Liver (tissue), 9 donors: ENCODE data around the gene ARSB. TPM values are rescaled to one million over a fixed set of nuclear protein-coding genes. Genes with fewer than 3 reads are reported as not detected.

ENCODE experiments used
- DNase-seq: peaks from one replicate; pipeline ENCODE4 v3.0.0-alpha.2; 2017; ENCODE audit warnings: low spot score
- H3K27ac ChIP-seq, 2 donors: one replicate each; pipeline ENCODE4 v1.7.0; 2013; ENCODE audit warnings: inconsistent platforms in 2 of 2, low read length in 2 of 2, control low read depth in 1 of 2, low read depth in 1 of 2, mild to moderate bottlenecking in 1 of 2
- H3K27me3 ChIP-seq, 4 donors: one replicate each; pipeline versions ENCODE4 v1.6.1 to v1.7.0; 2013; ENCODE audit warnings: low read length in 3 of 4, inconsistent platforms in 1 of 4, mild to moderate bottlenecking in 1 of 4, moderate library complexity in 1 of 4; ENCODE audit not compliant: control insufficient read depth in 4 of 4, insufficient read depth in 4 of 4
- H3K36me3 ChIP-seq, 4 donors: one replicate each; pipeline versions ENCODE4 v1.6.1 to v1.7.0; 2013; ENCODE audit warnings: low read length in 3 of 4, mild to moderate bottlenecking in 3 of 4, low read depth in 1 of 4, moderate library complexity in 1 of 4; ENCODE audit not compliant: control insufficient read depth in 4 of 4, insufficient read depth in 3 of 4
- H3K4me1 ChIP-seq, 4 donors: one replicate each; pipeline versions ENCODE4 v1.6.1 to v1.7.0; 2013; ENCODE audit warnings: low read length in 3 of 4, mild to moderate bottlenecking in 3 of 4, moderate library complexity in 1 of 4; ENCODE audit not compliant: control insufficient read depth in 4 of 4, insufficient read depth in 4 of 4
- H3K4me3 ChIP-seq, 3 donors: one replicate each; pipeline versions ENCODE4 v1.6.1 to v1.7.0; 2013; ENCODE audit warnings: low read length in 3 of 3, control low read depth in 1 of 3, low read depth in 1 of 3, mild to moderate bottlenecking in 1 of 3
- H3K9ac ChIP-seq, 2 donors: one replicate each; pipeline ENCODE4 v1.7.0; 2013; ENCODE audit warnings: low read length in 2 of 2, mild to moderate bottlenecking in 2 of 2, moderate library complexity in 2 of 2, control low read depth in 1 of 2, low read depth in 1 of 2
- H3K9me3 ChIP-seq, 4 donors: one replicate each; pipeline versions ENCODE4 v1.6.1 to v1.7.0; 2013; ENCODE audit warnings: low read length in 3 of 4; ENCODE audit not compliant: control insufficient read depth in 4 of 4
- ATF3 ChIP-seq: IDR thresholded peaks from 2 replicates; pipeline ENCODE4 v1.6.1; 2016; ENCODE audit warnings: antibody characterized with exemption
- EGR1 ChIP-seq, 2 donors: IDR thresholded peaks; 2 replicates each; pipeline ENCODE4 v1.6.1; 2016 to 2018; ENCODE audit warnings: antibody characterized with exemption in 2 of 2, low read depth in 2 of 2
- FOXA1 ChIP-seq: IDR thresholded peaks from 2 replicates; pipeline ENCODE4 v1.6.1; 2016; ENCODE audit warnings: antibody characterized with exemption
- FOXA2 ChIP-seq: IDR thresholded peaks from 2 replicates; pipeline ENCODE4 v1.6.1; 2016; ENCODE audit warnings: antibody characterized with exemption
- HNF4A ChIP-seq, 2 donors: conservative IDR thresholded peaks; 2 replicates each; pipeline ENCODE4 v1.6.1; 2016; ENCODE audit warnings: antibody characterized with exemption in 2 of 2, mild to moderate bottlenecking in 2 of 2
- HNF4G ChIP-seq: IDR thresholded peaks from 2 replicates; pipeline ENCODE4 v1.6.1; 2016; ENCODE audit warnings: antibody characterized with exemption
- JUND ChIP-seq, 2 donors: IDR thresholded peaks; 2 replicates each; pipeline ENCODE4 v1.6.1; 2016; ENCODE audit warnings: antibody characterized with exemption in 2 of 2
- MAX ChIP-seq: IDR thresholded peaks from 2 replicates; pipeline ENCODE4 v1.6.1; 2016; ENCODE audit warnings: antibody characterized with exemption
- NR2F2 ChIP-seq: IDR thresholded peaks from 2 replicates; pipeline ENCODE4 v1.6.1; 2016; ENCODE audit warnings: antibody characterized with exemption
- RAD21 ChIP-seq, 2 donors: IDR thresholded peaks; 2 replicates each; pipeline ENCODE4 v1.6.1; 2016; ENCODE audit warnings: antibody characterized with exemption in 2 of 2, mild to moderate bottlenecking in 2 of 2
- REST ChIP-seq: IDR thresholded peaks from 2 replicates; pipeline ENCODE4 v1.6.1; 2016; ENCODE audit warnings: antibody characterized with exemption, mild to moderate bottlenecking
- RXRA ChIP-seq, 2 donors: IDR thresholded peaks; 2 replicates each; pipeline ENCODE4 v1.6.1; 2017 to 2018; ENCODE audit warnings: antibody characterized with exemption in 2 of 2, mild to moderate bottlenecking in 1 of 2
- SP1 ChIP-seq: IDR thresholded peaks from 2 replicates; pipeline ENCODE4 v1.6.1; 2018; ENCODE audit warnings: antibody characterized with exemption, mild to moderate bottlenecking
- YY1 ChIP-seq: IDR thresholded peaks from 2 replicates; pipeline ENCODE4 v1.6.1; 2016; ENCODE audit warnings: antibody characterized with exemption, mild to moderate bottlenecking
- ZBTB33 ChIP-seq: IDR thresholded peaks from 2 replicates; pipeline ENCODE4 v1.6.1; 2016; ENCODE audit warnings: antibody characterized with exemption
- WGBS: extraction: QIAGEN DNeasy Blood & Tissue Kit; methylation state at CpG from one replicate; pipeline ENCODE4 v1.1.7; 2013; 5-methylcytosine and 5-hydroxymethylcytosine counted together
- polyA plus RNA-seq, 2 donors: library from polyadenylated mRNA; stranded (reverse) in 1 of 2; unstranded in 1 of 2; fragments of 200-250 nt in 1 of 2; fragments of >200 nt in 1 of 2; fragmentation: Nextera tagmentation in 1 of 2; extraction: Ambion mirVana in 1 of 2; gene quantifications; one replicate each; pipeline versions ENCODE4 v1.2.1 to v1.2.3, GENCODE V29; 2013 to 2015
- total RNA-seq, 2 donors: library from RNA; depleted of rRNA; stranded (reverse); fragments of >200 nt; gene quantifications; one replicate each; pipeline ENCODE4 v1.2.3, GENCODE V29; 2014
- donor health status: healthy.
- donor health status: healthy.
- donor health status: healthy.
- donor health status: healthy.
- donor health status: healthy.

ARSB gene
- total and polyA plus RNA-seq, 4 donors = 3.5 to 26.2 (median 8.7) TPM

- no peak for DNase-seq
- 85% methylated on average over 1 of the region's 1 CpG for WGBS
These were observed 38.2 kb upstream of the ARSB start for GRCh38 chr5:79023348-79023747.

GRCh38 chr5:79022771-79023170 is 37.7 kb upstream of the ARSB start:
- 93% methylated on average over 2 of the region's 2 CpGs for WGBS
- no peak overlapping the region for H3K9ac ChIP-seq
- no peak overlapping the region for H3K4me3 ChIP-seq
- H3K27ac ChIP-seq = no peak overlapping the region
- no peak for DNase-seq
- TF ChIP-seq ATF3 (no peak), MAX (no peak), REST (no peak), YY1 (no peak), HNF4A (conservative IDR thresholded peaks at IDR 0.05) (no peak), RAD21 (IDR thresholded peaks at IDR 0.05) (no peak), FOXA1 (no peak), HNF4G (no peak)
- H3K4me1 ChIP-seq = peaks cover 7 to 45% (median 35%) of the 10 kb centered on the region in 4 donors
- H3K9me3 ChIP-seq = no peaks in the 10 kb centered on the region
- no peaks in the 10 kb centered on the region for H3K27me3 ChIP-seq
- peaks cover 0 to 17% (median 5%) of the 10 kb centered on the region in 4 donors for H3K36me3 ChIP-seq

More at GRCh38 chr5:79023348-79023747, 38.2 kb upstream of the ARSB start:
- TF ChIP-seq YY1 = no peak
- TF ChIP-seq REST = no peak
- TF ChIP-seq SP1 = no peak
- no peak for TF ChIP-seq HNF4A (conservative IDR thresholded peaks at IDR 0.05)
- no peak for TF ChIP-seq ZBTB33
- TF ChIP-seq RAD21 (IDR thresholded peaks at IDR 0.05) = no peak
- TF ChIP-seq NR2F2 = no peak
- TF ChIP-seq FOXA2 = no peak
- no peak for TF ChIP-seq HNF4G
- TF ChIP-seq RXRA (IDR thresholded peaks at IDR 0.05) = no peak
- no peak for TF ChIP-seq EGR1 (IDR thresholded peaks at IDR 0.05; ENCODE audit: low read depth in 2 of 2)
- no peak for TF ChIP-seq JUND (IDR thresholded peaks at IDR 0.05)
- no peak for TF ChIP-seq FOXA1
- TF ChIP-seq ATF3 = no peak
- no peak overlapping the region for H3K27ac ChIP-seq
- H3K4me3 ChIP-seq = no peak overlapping the region
- no peak overlapping the region for H3K9ac ChIP-seq
- no peaks in the 10 kb centered on the region for H3K9me3 ChIP-seq
- peaks cover 7 to 46% (median 35%) of the 10 kb centered on the region in 4 donors for H3K4me1 ChIP-seq
- H3K36me3 ChIP-seq = peaks cover 0 to 17% (median 5%) of the 10 kb centered on the region in 4 donors
- H3K27me3 ChIP-seq = no peaks in the 10 kb centered on the region
